D341Med (cell line): ENCODE measurements around the gene TNNI3.
"Not testable (repeated sequence)": the region's sequence is repeated elsewhere in the genome, so short reads cannot be mapped to it uniquely, and the experiment has no call there.

Experiments
- DNase-seq: peaks from one replicate; pipeline ENCODE4 v3.0.0; 2012; ENCODE audit warnings: low spot score

TNNI3 gene

DNA sequence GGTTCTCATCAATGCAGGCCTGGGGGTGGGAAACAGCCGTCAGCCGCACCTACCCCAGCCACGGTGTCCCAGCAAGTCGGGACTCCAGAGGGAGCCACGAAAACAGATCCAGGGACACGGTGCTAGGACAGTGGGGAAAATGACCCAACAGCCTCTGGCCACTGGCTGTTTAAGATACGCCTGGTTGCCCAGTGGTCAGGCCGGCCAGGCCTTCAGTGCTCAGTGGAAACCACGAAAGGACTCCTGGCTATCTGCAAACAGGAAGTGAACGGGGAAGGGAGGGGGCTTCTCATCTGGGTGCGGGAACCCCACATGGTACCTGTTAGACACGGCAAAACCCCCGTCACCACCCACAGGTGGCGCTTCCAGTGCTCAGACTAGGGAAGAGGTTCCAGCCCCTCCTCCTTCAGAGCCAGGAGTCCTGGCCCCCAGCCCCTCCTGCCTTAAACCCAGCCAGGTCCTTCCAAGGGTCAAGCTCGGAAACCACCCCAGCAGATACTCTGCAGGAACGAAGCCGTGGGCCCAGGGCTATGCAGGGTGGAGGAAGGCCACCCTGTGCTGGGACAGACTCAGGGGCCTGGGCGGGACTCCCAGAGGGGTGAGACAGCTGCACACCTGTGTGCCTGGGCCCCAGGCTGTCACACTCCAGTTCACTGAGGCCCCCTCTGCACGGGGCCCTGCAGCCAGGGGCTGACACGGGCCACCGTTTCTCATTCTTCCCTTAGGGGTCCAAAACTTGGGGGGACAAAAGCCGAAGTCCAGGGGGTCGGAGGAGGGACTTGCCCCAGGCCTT lies 44.6 kb downstream of the TNNI3 start:
- peak; percentile 26 for DNase-seq

DNA sequence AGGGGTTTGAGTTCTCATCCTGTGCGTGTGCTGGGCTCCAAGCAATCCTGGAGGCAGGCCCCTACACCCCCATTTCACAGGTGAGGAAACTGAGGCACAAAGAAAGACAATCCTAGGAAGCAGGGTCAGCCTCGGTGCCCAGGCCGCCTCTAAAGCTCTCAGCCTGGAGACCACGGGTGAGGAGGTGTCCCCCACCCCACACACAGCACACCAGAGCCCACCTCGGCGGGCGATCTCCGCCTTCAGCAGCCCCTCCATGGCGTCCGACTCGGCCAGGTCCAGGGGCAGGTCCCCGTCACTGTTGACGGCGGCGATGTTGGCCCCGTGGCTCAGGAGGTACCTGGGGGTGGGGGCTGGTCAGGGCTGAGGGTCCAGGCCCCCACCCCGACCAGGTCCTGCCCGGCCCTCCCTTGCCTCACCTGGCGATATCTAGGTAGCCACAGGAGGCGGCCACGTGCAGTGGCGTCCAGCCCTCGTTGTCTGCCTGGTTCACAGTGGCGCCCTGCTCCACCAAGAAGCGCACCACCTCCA lies 45.2 kb downstream of the TNNI3 start:
- peak; percentile 20 for DNase-seq

DNA sequence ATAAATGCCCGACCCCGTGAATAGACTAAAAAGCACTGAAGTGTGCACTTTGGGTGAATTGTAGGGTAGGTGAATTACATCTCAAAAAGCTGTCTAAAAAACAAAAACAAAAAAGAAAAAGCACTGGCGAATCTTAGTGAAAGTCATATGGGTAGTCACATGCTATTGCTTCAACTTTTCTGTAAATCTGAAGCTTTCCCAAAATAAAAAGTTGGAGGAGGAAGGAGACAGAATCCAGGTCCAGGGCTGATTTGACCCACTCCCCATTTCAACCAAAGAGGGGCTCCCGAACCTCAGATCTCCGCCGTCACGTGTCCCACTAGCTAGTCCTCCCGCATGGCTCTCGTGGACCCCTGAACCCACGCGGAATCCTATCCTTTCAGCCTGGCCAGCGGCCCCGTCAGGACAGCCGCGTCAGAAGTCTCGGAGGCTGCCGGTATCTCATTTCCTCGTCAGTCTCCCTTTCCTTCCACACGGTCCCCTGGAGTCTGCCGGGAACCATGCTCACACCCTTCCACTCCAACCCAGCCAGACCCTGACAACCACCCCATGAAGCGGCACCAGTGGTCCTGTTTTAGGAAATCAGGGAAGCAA lies 46.2 kb downstream of the TNNI3 start:
- peak; percentile 17 for DNase-seq

DNA sequence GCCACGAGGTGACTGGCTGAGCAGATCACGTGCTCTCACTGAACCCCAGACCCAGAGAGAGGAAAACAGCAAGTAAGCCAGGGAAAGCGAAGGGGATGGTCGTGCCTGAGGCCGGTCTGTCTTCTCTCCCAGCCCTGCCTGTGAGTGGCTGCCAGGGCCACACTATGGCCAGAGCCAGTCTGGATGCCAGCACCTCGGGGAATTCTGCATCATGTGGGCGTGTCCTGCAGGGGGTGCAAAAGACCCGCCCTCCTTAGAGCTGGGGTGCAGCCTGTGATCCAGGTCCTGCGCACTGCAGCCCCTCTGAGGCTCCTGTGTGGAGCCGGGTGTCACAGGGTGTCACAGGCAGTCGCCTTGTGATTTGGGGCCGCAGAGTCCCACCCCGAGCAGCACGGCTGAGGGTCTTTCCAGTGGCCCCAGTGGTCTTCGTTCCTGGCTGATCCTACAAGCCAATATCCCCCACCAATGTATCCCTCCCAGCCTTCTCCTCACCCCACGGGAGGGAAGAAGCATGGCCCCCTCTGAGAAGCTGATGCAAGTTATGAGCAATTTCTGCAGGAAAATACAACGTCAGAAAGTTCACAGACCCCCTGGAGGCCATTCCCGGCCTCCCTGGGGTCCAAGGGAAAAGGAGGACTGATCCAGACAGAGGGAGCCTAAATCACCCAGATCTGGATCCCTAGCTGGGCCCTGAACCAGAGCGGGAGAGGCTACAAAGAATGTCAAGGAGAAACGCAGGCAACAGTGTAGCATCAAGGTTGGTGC lies 47.8 kb downstream of the TNNI3 start:
- peak; percentile 29 for DNase-seq

DNA sequence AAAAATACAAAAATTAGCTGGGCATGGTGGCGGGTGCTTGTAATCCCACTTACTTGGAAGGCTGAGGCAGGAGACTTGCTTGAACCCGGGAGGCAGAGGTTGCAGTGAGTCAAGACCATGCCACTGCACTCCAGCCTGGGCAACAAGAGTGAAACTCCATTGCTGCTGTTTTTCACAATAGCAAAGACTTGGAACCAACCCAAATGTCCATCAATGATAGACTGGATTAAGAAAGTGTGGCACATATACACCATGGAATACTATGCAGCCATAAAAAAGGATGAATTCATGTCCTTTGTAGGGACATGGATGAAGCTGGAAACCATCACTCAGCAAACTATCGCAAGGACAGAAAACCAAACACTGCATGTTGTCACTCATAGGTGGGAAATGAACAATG lies 50.3 kb downstream of the TNNI3 start:
- DNase-seq = not testable (repeated sequence)

DNA sequence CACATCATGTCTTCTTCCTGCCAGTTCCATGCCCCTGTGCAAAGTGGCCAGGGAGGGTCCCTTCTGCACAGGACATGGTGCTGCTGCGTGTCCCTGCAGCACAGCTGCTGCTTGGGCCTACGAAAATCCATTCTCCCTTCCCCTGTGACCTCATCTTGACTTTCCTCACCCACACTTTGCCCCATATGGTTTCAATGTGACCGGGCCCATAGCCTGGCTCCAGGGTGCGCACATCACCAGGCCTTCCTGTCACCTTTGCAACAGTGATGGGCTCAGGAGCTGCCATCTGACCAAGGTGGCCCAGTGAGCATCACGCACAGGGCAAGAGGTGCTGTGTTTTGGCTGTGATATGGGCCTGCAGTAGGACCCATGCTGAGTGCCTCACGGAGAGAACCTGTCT lies 50.9 kb downstream of the TNNI3 start:
- DNase-seq = no peak

DNA sequence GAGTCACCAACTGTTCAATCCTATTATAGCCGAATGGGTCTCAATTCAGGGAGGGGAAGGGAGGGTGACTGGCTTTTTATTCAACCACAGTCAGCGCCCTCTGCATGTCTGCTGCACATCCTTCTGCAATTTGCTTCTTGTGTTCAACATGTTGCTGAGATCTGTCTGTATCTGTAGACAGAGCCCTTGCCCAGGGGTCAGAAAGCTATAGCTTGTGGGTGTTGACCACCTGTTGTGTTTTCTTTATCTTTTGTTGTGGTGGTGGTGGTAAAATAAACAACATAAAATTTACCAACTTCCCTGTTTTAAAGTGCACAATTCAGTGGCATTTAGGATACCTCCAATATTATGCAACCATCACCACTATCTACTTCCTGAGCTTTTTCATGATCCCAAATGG lies 52.3 kb downstream of the TNNI3 start:
- DNase-seq = no peak

DNA sequence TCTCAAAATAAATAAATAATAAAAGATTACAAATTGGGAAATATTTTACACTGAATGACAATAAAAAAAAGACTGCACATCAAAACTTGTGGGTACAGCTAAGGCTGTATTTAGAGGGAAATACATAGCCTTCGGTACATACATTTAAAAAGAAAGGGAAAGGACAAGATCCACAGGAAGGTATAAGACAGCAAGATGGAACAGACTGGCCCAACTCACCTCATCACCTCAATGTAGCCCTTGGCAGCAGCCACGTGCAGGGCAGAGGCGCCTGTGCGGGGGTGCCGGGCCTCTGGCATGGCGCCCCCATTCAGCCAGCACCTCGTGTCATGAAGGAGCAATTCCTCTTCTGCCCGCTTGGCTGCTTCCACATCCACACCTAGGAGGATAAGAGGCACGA lies 54.3 kb downstream of the TNNI3 start:
- DNase-seq = no peak
